NCI-H774 (cell line): ENCODE data around the gene CELA3A.
A peak's percentile ranks its signal among the peaks of the same experiment; 100 is the strongest.
"Not testable (repeated sequence)": the region's sequence is repeated elsewhere in the genome, so short reads cannot be mapped to it uniquely, and the experiment has no call there.

Experiments
- DNase-seq: peaks from one replicate; lab custom pipeline; 2025; lab: John Stamatoyannopoulos, UW

The CELA3A gene

DNA sequence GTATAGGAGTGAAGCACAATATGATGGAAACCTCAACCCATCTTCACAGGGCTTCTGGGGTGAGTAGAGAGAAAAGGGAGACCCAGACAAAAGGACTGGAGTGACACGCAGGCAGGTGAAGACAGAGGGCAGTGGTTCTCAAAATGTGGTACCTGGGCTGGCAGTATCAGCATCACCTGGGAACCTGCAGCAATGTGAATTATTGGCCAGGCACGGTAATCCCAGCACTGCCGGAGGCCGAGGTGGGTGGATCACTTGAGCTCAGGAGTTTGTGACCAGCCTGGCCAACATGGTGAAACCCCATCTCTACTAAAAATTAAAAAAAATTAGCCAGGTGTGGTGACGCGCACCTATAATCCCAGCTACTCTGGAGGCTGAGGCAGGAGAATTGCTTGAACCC is 19.3 kb upstream of the CELA3A start:
- not testable (repeated sequence) for DNase-seq

DNA sequence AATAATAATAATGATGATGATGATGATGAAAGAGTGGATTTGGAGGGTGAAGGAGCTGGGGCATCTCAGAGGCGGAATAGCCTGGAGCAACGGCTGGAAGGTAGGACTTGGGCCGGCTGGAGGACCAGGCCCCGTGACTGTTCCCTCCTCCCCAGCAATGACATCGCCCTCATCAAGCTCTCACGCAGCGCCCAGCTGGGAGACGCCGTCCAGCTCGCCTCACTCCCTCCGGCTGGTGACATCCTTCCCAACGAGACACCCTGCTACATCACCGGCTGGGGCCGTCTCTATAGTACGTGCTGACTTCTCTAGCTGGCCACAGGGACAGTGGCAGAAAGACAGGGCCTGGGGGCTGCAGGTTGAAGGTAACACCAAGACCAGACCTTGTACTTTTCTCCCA is 17.9 kb upstream of the CELA3A start:
- not testable (repeated sequence) for DNase-seq

- not testable (repeated sequence) for DNase-seq
These were observed 15.6 kb upstream of the CELA3A start for GRCh38 chr1:21985893-21986292.

- DNase-seq, result not testable (repeated sequence)
These were observed 15.1 kb upstream of the CELA3A start for GRCh38 chr1:21986386-21986785.

DNA sequence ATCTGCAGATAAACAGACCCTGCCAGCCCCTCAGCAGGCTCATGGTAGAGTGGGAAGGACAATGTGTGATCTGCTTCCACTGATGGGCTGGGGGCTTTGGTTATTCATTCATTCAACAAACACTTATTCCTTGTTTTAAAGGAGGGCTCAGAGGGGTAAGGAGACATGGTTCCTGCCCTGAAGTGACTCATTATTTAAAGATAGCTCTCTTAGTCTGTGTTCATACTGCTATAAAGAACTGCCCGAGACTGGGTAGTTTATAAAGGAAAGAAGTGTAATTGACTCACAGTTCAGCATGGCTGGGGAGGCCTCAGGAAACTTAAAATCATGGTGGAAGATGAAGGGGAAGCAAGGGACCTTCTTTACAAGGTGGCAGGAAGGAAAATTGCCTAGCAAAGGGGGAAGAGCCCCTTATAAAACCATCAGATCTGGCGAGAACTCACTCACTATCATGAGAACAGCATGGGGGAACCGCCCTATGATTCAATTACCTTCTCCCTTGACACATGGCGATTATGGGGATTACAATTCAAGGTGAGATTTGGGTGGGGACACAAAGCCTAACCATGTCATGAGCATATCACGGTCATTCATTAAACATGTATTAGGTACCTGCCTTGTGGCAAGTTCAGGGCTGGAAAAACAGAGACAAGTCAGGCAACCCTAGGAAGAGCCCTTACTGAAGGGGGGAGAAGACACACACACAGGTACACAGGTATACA is 11.6 kb upstream of the CELA3A start:
- not testable (repeated sequence) for DNase-seq

- not testable (repeated sequence) for DNase-seq
These were observed 9.3 kb upstream of the CELA3A start for GRCh38 chr1:21992186-21992585.

DNA sequence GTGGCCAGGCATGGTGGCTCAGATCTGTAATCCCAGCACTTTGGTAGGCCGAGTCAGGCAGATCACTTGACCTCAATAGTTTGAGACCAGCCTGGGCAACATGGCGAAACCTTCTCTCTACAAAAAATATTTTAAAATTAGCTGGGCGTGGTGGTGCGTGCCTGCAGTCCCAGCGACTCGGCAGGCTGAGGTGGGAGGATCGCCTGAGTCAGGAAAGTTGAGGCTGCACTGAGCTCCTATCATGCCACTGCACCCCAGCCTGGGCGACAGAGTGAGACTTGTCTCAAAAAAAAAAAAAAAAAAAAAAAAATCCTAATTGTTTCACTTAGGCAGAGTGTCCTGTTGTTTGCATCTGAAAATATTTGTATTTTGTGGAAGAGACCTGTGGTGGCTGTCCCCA is 6.7 kb upstream of the CELA3A start:
- DNase-seq, result not testable (repeated sequence)

GRCh38 chr1:21996663-21996970 is 4.8 kb upstream of the CELA3A start:
- not testable (repeated sequence) for DNase-seq

GRCh38 chr1:21997891-21998623 is 3.4 kb upstream of the CELA3A start:
- DNase-seq, result not testable (repeated sequence)

DNA sequence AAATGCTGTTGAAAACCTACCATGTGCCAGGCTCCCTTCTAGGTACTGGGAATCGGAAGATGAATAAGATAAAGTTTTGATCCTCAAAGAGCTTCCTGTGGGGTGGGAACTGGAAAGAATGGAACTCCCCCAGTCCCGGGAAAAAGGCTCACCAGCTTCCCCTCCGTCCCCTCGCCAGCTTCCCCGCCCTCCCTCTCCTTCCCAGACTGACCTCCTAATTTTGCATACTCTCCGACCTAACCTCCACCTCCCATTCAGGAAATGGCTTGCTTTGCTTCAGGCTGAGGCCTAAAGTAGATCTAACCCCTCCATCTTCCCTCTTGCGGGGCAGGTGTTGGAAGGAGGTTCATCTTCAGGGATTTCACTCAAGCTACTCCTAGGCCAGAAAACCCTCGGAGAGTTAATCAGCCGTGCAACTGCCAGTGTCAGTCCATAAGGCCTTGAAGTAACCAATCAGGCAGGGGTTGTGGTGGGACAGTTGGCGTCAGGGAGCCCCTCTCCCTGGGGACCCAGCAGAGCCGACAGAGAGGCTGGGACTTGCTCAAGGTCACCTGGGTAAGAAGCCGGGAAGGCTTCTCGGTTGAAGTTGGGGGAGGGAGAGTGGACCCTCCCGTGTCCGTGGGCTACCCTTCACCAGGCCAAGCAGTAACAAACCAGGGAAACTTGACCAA is 2.7 kb upstream of the CELA3A start:
- not testable (repeated sequence) for DNase-seq

DNA sequence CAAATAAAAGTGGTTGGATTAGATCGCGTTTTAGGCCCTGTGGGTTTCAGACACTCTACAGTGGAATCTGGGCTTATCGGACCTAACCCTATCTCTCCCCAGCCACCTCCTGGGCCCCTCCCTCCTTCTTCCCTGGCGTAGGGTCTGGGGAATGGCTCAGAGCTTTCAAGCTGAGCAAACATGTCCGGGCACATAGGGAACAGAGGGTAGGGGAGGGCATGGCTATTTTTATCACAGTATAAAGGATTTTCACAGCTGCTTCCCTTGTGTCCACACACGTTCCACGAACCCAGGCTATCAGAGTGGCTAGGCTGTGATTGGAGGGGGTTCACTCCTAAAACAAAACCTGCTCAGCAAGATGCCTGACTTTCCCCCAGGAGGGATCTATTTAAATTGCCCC is 1.8 kb upstream of the CELA3A start:
- DNase-seq, result not testable (repeated sequence)

DNA sequence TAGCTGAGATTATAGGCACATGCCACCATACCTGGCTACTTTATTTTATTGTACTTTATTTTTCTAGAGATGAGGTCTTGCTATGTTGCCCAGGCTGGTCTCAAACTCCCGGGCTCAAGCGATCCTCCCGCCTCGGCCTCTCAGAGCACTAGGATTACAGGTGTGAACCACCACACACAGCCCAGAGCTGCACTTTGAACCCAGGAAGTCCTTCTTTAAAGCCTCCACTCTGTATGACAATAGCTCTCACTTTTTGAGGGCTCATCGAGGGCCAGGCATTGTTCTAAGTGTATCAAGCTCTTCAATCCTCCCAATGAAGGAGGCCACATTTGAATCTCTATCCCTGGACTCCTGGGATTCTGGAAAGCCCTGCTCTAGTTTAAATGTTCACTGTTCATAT is 1.0 kb downstream of the CELA3A start:
- not testable (repeated sequence) for DNase-seq

DNA sequence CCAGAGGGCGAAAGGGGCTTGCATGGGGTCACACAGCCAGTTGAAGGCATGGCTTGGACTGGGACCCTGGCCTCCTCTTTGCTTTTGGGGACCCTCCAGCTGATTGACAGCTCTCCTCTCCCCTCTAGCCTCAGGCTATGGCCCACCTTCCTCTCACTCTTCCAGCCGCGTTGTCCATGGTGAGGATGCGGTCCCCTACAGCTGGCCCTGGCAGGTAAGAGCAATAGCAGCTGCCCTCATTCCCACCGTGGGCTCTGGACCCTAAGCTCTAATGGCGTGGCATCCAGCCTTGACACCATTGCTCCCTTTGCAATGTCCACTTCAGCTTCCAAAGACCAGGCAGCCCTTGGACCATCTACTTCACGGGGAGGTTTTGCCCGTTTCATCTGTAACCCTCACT is 1.4 kb downstream of the CELA3A start:
- DNase-seq, result not testable (repeated sequence)

DNA sequence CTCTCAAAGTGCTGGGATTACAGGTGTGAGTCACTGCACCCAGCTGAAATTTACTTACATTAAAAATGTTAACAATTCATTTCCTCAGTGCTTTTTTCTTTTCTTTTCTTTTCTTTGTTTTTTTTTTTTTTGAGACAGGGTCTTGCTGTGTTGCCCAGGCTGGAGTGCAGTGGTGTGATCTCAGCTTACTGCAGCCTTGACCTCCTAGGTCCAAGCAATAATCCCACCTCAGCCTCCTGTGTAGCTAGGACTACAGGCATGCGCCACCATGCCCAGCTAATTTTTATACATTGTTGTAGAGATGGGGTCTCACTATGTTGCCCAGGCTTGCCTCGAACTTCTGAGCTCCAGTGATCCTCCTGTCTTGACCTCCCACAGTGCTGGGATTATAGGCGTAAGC is 2.5 kb downstream of the CELA3A start:
- DNase-seq, result not testable (repeated sequence)

DNA sequence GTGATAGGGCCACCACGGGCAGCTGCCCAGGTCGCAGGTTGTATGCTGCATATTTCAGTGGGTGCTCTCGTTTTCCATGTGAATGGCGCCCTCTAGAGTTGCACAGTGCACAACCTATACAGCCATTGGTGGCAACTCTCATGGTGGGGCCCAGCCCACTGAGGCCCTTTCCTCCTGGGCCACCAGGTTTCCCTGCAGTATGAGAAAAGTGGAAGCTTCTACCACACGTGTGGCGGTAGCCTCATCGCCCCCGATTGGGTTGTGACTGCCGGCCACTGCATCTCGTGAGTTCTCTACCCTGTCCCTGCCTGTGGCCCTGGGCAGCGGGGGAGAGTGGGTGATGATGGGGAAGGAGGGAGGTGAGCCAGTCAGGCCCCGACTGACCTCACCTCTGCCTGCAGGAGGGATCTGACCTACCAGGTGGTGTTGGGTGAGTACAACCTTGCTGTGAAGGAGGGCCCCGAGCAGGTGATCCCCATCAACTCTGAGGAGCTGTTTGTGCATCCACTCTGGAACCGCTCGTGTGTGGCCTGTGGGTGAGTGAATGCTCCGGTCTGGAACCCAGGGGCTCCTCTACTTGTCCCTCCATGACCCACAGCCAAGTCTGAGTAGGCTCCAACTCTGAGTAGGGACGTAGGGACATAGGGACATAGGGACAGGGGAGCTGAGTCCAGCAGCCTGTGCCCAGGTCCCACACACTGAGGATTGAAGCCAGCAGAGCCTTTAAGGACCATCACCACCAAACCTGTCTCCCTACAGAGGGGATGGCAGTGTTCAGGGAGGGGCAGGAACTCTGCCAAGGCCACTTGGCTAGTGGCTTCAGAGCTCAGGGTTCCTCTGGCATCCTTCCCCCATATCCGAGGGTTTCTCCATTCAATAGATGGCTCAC is 4.0 kb downstream of the CELA3A start:
- DNase-seq, result peak; percentile 9

DNA sequence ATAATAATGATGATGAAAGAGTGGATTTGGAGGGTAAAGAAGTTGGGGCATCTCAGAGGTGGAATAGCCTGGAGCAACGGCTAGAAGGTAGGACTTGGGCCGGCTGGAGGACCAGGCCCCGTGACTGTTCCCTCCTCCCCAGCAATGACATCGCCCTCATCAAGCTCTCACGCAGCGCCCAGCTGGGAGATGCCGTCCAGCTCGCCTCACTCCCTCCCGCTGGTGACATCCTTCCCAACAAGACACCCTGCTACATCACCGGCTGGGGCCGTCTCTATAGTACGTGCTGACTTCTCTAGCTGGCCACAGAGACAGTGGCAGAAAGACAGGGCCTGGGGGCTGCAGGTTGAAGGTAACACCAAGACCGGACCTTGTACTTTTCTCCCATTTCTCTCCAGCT is 5.3 kb downstream of the CELA3A start:
- DNase-seq, result not testable (repeated sequence)

- not testable (repeated sequence) for DNase-seq
These were observed 5.8 kb downstream of the CELA3A start for GRCh38 chr1:22007262-22007661.

GRCh38 chr1:22009566-22009965 is 8.1 kb downstream of the CELA3A start:
- DNase-seq, result not testable (repeated sequence)

DNA sequence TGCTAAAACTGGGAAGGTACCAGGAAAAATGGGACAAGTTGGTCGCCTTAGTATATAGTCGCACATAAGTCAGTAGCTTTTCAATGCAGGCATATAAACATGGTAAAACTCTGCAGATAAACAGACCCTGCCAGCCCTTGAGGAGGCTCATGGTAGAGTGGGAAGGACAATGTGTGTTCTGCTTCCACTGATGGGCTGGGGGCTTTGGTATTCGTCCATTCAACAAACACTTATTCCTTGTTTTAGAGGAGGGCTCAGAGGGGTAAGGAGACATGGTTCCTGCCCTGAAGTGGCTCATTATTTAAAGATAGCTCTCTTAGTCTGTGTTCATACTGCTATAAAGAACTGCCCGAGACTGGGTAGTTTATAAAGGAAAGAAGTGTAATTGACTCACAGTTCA is 11.3 kb downstream of the CELA3A start:
- DNase-seq, result not testable (repeated sequence)

GRCh38 chr1:22014575-22015206 is 13.2 kb downstream of the CELA3A start:
- not testable (repeated sequence) for DNase-seq
